SKM-1 treated with dmso at 0.1 percent for 144 hours (cell line): Measurements from ENCODE around the gene TM7SF3.

Experiments used
- DNase-seq: peaks from one replicate; lab custom pipeline; 2025; ENCODE audit not compliant: unreplicated experiment; lab: John Stamatoyannopoulos, UW

Gene TM7SF3

DNA sequence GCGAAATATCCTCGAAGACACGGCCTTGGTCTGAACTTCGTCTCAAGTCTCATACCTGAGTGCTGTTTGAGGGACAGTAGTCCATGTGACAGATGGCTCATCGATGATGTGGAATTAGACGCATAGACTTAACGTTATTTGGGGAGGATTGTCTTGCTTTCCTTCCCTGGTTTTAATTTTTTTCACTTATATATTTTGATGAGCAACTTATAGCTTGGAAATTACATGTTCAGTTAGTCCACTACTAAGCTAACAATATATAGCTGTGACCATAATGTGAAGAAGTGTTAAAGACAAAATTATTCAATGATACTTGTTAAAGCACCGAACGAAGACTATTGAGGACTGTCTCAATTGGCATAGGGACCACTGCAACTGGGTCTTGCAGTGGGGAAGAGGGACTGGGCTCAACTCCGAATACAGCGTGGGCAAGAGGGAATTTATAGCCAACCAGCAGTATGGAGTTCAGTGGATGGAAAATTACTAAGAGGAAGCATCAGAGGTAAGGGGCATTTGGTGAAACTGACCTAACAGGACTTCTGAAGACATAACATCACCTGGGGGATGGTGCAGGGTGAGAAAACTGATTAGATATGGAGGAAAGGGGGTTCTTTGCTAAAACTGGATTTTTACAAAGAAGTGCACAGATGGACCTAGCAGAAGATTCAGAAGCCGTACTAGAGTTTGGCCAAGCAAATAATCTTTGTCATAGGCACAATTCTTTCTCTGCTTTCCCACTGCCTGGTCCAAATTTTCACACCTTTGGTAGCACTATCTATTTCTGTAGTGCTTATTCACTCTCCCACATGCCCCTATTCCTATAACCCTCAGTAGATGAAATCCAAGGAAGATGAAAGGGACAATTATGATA lies 910 bp upstream of the TM7SF3 start:
- DNase-seq: no peak

DNA sequence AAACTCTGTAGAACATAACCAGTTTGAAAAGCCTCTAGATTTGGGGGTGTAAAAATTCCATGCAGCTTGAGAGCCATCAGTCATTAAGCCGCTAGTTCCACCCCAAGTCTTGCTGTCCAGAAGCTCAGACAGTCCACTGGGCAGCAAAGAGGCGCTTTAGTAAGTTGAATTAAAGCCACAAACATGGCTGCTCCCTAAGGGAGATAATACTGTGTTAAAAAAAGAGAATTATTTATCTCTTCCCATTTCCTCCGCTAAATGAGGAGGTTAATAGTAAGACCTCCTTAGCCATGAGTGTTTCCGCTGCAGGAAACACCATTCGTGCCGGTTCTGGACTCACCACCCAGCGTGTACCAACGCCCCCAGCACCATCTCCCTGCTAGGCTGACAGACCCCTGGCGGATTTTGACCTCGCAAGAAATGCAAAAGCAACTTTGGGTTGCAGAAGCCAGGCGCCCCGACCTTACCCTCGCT lies 536 bp downstream of the TM7SF3 start:
- no peak for DNase-seq

DNA sequence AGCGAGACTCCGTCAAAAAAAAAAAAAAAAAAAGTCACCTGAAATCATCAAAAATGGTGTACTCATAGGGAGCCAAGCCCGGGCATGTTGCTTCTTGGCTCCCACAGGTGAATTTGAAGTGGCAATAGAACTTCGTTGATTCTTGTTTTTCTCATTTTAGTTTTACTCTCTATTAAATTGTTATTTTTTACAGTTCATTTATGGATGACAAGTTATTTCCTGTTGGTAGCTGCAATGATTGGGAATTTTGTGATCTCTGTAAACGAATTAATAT lies 1.3 kb downstream of the TM7SF3 start:
- no peak for DNase-seq

- no peak for DNase-seq
Observed at GRCh38 chr12:27012239-27012981, 1.8 kb downstream of the TM7SF3 start.

GRCh38 chr12:27009881-27010301 lies 4.3 kb downstream of the TM7SF3 start:
- DNase-seq: no peak

DNA sequence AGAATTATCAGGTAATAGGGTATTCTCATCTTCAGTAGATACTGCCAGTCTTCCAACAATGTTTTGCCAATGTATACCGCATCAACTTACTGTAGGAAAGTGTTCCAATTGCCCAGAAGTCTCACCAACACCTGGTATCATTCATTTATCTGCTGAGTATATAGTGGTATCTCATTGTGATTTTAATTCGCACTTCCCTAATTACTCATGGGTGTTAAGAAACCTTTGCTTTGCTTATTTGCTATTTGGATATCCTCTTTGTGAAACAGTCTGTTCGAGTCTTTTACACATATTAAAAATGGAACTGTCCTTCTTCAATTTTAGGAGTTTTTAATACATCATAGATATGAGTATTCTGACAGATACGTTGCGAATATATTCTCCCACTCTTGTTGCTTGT lies 6.1 kb downstream of the TM7SF3 start:
- DNase-seq: no peak

DNA sequence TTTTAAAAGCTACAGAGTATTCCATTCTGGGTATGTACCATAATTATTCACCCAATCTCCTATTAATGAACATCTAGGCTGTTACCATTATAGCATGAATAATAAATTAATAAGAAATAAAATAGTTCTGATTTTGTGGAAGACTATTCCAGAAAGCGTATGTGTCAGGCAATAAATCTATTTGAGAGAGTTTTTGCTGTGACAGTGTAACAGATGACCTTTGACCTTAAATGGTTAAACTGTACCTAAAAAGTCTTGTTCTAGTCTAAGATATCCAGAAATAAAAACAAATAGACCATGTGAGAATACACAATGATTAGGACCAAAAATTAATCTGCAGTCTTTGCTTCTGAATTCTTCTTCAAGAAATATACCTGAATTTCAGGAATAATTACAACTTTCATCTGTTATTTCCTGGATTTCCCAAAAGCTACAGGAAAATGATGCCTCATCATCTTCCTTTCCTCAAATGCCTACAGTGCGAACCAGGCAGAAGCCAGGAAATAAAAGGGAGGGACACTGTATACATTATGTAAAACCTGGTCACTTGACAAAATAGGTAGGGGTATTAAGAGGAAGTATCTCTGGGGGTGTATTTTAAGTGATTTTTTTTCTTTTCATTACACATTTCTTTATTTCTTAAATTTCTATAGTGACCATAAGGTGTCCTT lies 7.3 kb downstream of the TM7SF3 start:
- no peak for DNase-seq

GRCh38 chr12:27005495-27005894 lies 8.7 kb downstream of the TM7SF3 start:
- no peak for DNase-seq

DNA sequence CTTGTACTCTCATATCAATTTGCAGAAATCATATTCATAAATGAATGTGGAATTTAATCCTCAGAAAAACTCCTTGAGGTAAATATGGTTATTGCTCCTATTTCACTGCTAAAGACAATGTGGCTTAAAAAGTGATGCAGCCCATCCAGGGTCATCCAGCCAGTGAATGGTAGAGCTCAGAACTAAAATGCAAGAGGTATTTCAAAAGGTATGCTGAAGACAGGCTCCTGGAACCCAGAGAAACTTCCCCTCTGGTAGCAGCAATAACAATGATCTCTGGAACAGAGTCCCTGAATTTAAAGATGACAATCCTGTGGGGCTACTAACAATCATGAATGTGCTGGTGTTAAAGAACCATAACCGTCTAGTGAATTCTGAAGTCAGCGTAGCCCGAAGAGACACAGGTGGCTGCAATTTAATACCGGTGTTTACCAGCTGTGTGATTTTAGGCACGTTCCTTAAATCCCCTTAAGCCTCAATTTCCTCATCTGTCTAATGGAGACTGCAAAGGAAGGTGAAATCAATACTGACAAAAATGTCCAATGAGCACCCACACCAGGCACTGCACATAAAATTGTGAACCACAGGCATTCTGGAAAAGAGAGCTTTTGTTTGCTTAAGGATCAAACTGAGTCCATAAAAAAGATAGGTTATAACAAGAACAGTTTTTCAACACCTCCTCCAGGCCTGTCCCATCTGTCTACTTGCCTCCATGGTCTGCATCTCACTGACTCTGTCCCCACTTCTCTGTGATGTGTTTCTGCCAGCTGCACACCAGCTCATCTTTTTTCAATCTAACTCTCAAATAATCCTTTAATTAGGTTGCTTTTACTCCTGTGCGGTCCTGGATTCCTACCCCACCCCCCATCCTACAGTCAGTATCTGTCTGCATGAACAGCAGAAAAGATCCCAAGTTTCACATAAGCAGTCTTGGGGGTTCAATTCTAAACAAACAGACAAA lies 10.5 kb downstream of the TM7SF3 start:
- DNase-seq: no peak

DNA sequence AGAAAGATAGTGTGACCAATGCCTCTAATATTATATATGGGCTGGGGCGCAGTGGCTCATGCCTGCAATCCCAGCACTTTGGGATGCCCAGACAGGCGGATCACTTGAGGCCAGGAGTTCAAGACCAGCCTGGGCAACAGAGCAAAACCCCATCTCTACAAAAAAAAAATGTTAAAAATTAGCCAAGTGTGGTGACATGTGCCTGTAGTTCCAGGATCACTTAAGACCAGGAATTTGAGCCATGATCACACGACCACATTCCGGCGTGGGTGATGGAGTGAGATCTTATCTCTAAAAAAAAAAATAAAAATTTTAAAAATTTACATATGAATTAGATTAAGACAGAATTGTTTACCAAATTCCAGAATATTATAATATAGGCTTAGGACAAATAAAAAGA lies 12.0 kb downstream of the TM7SF3 start:
- no peak for DNase-seq

- peak; percentile 21 for DNase-seq
Observed at GRCh38 chr12:27001663-27002062, 12.5 kb downstream of the TM7SF3 start.

GRCh38 chr12:27000961-27001360 lies 13.2 kb downstream of the TM7SF3 start:
- DNase-seq: no peak

- DNase-seq: no peak
Observed at GRCh38 chr12:26997003-26997402, 17.2 kb downstream of the TM7SF3 start.

- DNase-seq: no peak
Observed at GRCh38 chr12:26995706-26996105, 18.5 kb downstream of the TM7SF3 start.

GRCh38 chr12:26994109-26994508 lies 20.1 kb downstream of the TM7SF3 start:
- no peak for DNase-seq

- DNase-seq: no peak
Observed at GRCh38 chr12:26991826-26992225, 22.4 kb downstream of the TM7SF3 start.

DNA sequence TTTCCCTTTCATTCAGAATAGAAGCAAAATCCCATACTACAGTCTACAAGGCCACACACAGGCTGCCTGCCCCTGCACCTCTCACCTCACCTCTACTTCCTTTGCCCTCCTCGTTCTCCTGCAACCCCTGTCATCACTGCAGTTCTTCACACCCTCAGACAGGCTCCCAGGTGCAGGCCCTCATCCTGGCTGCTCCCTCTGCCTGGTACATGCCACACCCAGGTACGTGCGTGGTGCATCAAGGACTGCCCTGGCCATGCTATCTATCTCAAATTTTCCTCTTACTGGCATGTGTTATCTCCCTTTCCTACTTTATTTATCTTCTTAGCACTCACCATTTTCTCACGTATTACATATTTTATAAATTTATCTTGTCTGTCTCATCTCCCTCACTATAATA lies 24.3 kb downstream of the TM7SF3 start:
- DNase-seq: no peak

- DNase-seq: no peak
Observed at GRCh38 chr12:26988703-26989102, 25.5 kb downstream of the TM7SF3 start.

GRCh38 chr12:26987634-26988424 lies 26.4 kb downstream of the TM7SF3 start:
- no peak for DNase-seq

- no peak for DNase-seq
Observed at GRCh38 chr12:26982866-26983265, 31.3 kb downstream of the TM7SF3 start.
